Right hindlimb (tissue), 1 donor: ENCODE measurements around the gene PEX7.
"Not testable (repeated sequence)": the region's sequence is repeated elsewhere in the genome, so short reads cannot be mapped to it uniquely, and the experiment has no call there.

Source experiments
- DNase-seq: peaks from one replicate; pipeline ENCODE4 v3.0.0-alpha.2; 2018

Gene PEX7

GRCh38 chr6:136846477-136846876 is 24.1 kb downstream of the PEX7 start:
- DNase-seq: not testable (repeated sequence)

- not testable (repeated sequence) for DNase-seq
These were observed 27.7 kb downstream of the PEX7 start for GRCh38 chr6:136849979-136850563.

- DNase-seq: no peak
These were observed 37.0 kb downstream of the PEX7 start for GRCh38 chr6:136859430-136859829.

- no peak for DNase-seq
These were observed 37.7 kb downstream of the PEX7 start for GRCh38 chr6:136860043-136860442.

GRCh38 chr6:136862662-136863061 is 40.3 kb downstream of the PEX7 start:
- DNase-seq: no peak

- DNase-seq: no peak
These were observed 41.4 kb downstream of the PEX7 start for GRCh38 chr6:136863752-136864151.

- DNase-seq: no peak
These were observed 42.3 kb downstream of the PEX7 start for GRCh38 chr6:136864676-136865075.

- no peak for DNase-seq
These were observed 44.6 kb downstream of the PEX7 start for GRCh38 chr6:136866872-136867416.

- DNase-seq: no peak
These were observed 47.1 kb downstream of the PEX7 start for GRCh38 chr6:136869451-136869850.

GRCh38 chr6:136873748-136874147 is 51.4 kb downstream of the PEX7 start:
- no peak for DNase-seq

- DNase-seq: not testable (repeated sequence)
These were observed 54.1 kb downstream of the PEX7 start for GRCh38 chr6:136876469-136876868.

- DNase-seq: no peak
These were observed 58.5 kb downstream of the PEX7 start for GRCh38 chr6:136880748-136881460.

- no peak for DNase-seq
These were observed 63.7 kb downstream of the PEX7 start for GRCh38 chr6:136886091-136886490.

- DNase-seq: no peak
These were observed 65.6 kb downstream of the PEX7 start for GRCh38 chr6:136887953-136888352.

- DNase-seq: no peak
These were observed 67.1 kb downstream of the PEX7 start for GRCh38 chr6:136889271-136890193.

GRCh38 chr6:136890194-136890839 is 67.9 kb downstream of the PEX7 start:
- DNase-seq: no peak

GRCh38 chr6:136890986-136891385 is 68.6 kb downstream of the PEX7 start:
- DNase-seq: no peak

GRCh38 chr6:136893187-136893586 is 70.8 kb downstream of the PEX7 start:
- no peak for DNase-seq

- no peak for DNase-seq
These were observed 73.5 kb downstream of the PEX7 start for GRCh38 chr6:136895901-136896300.

- no peak for DNase-seq
These were observed 74.7 kb downstream of the PEX7 start for GRCh38 chr6:136897071-136897470.

GRCh38 chr6:136901212-136901784 is 78.9 kb downstream of the PEX7 start:
- DNase-seq: no peak

- not testable (repeated sequence) for DNase-seq
These were observed 82.1 kb downstream of the PEX7 start for GRCh38 chr6:136904477-136904876.
